ENCODE measurements around the gene DHX57. TPM values are rescaled to one million over a fixed set of nuclear protein-coding genes. Genes with fewer than 3 reads are reported as not detected.
"Not testable (repeated sequence)": the region's sequence is repeated elsewhere in the genome, so short reads cannot be mapped to it uniquely, and the experiment has no call there.

Gene DHX57
- polyA plus RNA-seq, 1 donor from 2014 or later, result 44.0 TPM

- no peak overlapping the region for H3K4me2 ChIP-seq (ENCODE audit: low read length)
- no peak overlapping the region for H3K27ac ChIP-seq (ENCODE audit: low read length)
- no peaks in the 10 kb centered on the region for H3F3A ChIP-seq (ENCODE audit: insufficient read depth, low read length, poor library complexity, severe bottlenecking)
- H3K9me3 ChIP-seq (ENCODE audit: low read length), result no peaks in the 10 kb centered on the region
- TF ChIP-seq, protein P1, sequence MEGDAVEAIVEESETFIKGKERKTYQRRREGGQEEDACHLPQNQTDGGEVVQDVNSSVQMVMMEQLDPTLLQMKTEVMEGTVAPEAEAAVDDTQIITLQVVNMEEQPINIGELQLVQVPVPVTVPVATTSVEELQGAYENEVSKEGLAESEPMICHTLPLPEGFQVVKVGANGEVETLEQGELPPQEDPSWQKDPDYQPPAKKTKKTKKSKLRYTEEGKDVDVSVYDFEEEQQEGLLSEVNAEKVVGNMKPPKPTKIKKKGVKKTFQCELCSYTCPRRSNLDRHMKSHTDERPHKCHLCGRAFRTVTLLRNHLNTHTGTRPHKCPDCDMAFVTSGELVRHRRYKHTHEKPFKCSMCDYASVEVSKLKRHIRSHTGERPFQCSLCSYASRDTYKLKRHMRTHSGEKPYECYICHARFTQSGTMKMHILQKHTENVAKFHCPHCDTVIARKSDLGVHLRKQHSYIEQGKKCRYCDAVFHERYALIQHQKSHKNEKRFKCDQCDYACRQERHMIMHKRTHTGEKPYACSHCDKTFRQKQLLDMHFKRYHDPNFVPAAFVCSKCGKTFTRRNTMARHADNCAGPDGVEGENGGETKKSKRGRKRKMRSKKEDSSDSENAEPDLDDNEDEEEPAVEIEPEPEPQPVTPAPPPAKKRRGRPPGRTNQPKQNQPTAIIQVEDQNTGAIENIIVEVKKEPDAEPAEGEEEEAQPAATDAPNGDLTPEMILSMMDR (IDR thresholded peaks at IDR 0.05; ENCODE audit: poor library complexity, severe bottlenecking), result no peak
- TF ChIP-seq SMC3 (conservative IDR thresholded peaks at IDR 0.05; ENCODE audit: poor library complexity), result no peak
- no peak for TF ChIP-seq RAD21 (conservative IDR thresholded peaks at IDR 0.05)
- no peak for TF ChIP-seq EP300 (conservative IDR thresholded peaks at IDR 0.05; ENCODE audit: poor library complexity, severe bottlenecking)
- no peak for TF ChIP-seq POLR2AphosphoS5 (IDR thresholded peaks at IDR 0.05)
- TF ChIP-seq, protein P2, sequence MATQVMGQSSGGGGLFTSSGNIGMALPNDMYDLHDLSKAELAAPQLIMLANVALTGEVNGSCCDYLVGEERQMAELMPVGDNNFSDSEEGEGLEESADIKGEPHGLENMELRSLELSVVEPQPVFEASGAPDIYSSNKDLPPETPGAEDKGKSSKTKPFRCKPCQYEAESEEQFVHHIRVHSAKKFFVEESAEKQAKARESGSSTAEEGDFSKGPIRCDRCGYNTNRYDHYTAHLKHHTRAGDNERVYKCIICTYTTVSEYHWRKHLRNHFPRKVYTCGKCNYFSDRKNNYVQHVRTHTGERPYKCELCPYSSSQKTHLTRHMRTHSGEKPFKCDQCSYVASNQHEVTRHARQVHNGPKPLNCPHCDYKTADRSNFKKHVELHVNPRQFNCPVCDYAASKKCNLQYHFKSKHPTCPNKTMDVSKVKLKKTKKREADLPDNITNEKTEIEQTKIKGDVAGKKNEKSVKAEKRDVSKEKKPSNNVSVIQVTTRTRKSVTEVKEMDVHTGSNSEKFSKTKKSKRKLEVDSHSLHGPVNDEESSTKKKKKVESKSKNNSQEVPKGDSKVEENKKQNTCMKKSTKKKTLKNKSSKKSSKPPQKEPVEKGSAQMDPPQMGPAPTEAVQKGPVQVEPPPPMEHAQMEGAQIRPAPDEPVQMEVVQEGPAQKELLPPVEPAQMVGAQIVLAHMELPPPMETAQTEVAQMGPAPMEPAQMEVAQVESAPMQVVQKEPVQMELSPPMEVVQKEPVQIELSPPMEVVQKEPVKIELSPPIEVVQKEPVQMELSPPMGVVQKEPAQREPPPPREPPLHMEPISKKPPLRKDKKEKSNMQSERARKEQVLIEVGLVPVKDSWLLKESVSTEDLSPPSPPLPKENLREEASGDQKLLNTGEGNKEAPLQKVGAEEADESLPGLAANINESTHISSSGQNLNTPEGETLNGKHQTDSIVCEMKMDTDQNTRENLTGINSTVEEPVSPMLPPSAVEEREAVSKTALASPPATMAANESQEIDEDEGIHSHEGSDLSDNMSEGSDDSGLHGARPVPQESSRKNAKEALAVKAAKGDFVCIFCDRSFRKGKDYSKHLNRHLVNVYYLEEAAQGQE (IDR thresholded peaks at IDR 0.05; ENCODE audit: borderline replicate concordance), result no peak
- no peak for TF ChIP-seq MXI1 (conservative IDR thresholded peaks at IDR 0.05; ENCODE audit: poor library complexity, severe bottlenecking)
- no peak for TF ChIP-seq TAF1 (IDR thresholded peaks at IDR 0.05; ENCODE audit: low read depth)
- TF ChIP-seq EZH2 (IDR thresholded peaks at IDR 0.05; ENCODE audit: borderline replicate concordance, insufficient read depth, low read length, poor library complexity, severe bottlenecking), result no peak
- H3K36me3 ChIP-seq (ENCODE audit: insufficient read depth, low read length), result peaks cover 4% of the 10 kb centered on the region
- no peak overlapping the region for H3K9ac ChIP-seq (ENCODE audit: low read length)
- no peaks in the 10 kb centered on the region for H4K20me1 ChIP-seq (ENCODE audit: insufficient read depth)
- no peaks in the 10 kb centered on the region for H3K9me2 ChIP-seq (ENCODE audit: insufficient read depth, low read length)
- peaks cover 2% of the 10 kb centered on the region for H3K79me2 ChIP-seq (replicated peaks; ENCODE audit: insufficient read depth, low read length)
- no peak overlapping the region for H2AFZ ChIP-seq (ENCODE audit: low read depth, low read length)
- no peaks in the 10 kb centered on the region for H3K27me3 ChIP-seq (ENCODE audit: insufficient read depth, low read depth, low read length)
- no peak overlapping the region for H3K4me3 ChIP-seq (ENCODE audit: low read length)
Measured at GRCh38 chr2:38829971-38830370, 45.8 kb downstream of the DHX57 start.

DNA sequence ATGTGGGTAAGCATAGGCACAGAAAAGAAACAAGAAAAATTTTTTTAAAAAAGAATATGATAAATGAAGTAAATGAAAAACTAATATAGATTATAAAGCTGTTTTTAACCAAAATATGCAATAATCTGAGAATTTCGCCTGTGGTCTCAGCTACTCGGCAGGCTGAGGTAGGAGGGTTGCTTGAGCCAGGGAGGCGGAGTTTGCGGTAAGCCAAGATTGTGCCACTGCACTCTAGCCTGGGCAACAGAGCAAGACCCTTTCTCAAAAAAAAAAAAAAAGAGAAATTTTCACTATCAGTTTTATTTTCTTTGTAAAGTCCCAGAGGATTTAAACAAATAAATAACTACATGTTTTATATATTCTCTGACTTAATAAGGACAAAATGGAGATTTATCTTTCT lies 47.3 kb downstream of the DHX57 start:
- Histone ChIP-seq H3K9me3 (ENCODE audit: low read length) (no peaks in the 10 kb centered on the region), H3F3A (ENCODE audit: insufficient read depth, low read length, poor library complexity, severe bottlenecking) (no peaks in the 10 kb centered on the region), H3K4me2 (ENCODE audit: low read length) (no peak overlapping the region), H3K9me2 (ENCODE audit: insufficient read depth, low read length) (no peaks in the 10 kb centered on the region), H3K9ac (ENCODE audit: low read length) (no peak overlapping the region), H3K27ac (ENCODE audit: low read length) (no peak overlapping the region), H2AFZ (ENCODE audit: low read depth, low read length) (no peak overlapping the region), H3K36me3 (ENCODE audit: insufficient read depth, low read length) (peaks cover 4% of the 10 kb centered on the region), H3K79me2 (replicated peaks; ENCODE audit: insufficient read depth, low read length) (peaks cover 2% of the 10 kb centered on the region), H3K27me3 (ENCODE audit: insufficient read depth, low read depth, low read length) (no peaks in the 10 kb centered on the region), H3K4me3 (ENCODE audit: low read length) (no peak overlapping the region), H4K20me1 (ENCODE audit: insufficient read depth) (no peaks in the 10 kb centered on the region)
- TF ChIP-seq, protein P1 (IDR thresholded peaks at IDR 0.05; ENCODE audit: poor library complexity, severe bottlenecking), result no peak
- TF ChIP-seq SMC3 (conservative IDR thresholded peaks at IDR 0.05; ENCODE audit: poor library complexity) (no peak), TAF1 (IDR thresholded peaks at IDR 0.05; ENCODE audit: low read depth) (no peak), POLR2AphosphoS5 (IDR thresholded peaks at IDR 0.05) (no peak), EZH2 (IDR thresholded peaks at IDR 0.05; ENCODE audit: borderline replicate concordance, insufficient read depth, low read length, poor library complexity, severe bottlenecking) (no peak), EP300 (conservative IDR thresholded peaks at IDR 0.05; ENCODE audit: poor library complexity, severe bottlenecking) (no peak), RAD21 (conservative IDR thresholded peaks at IDR 0.05) (no peak), MXI1 (conservative IDR thresholded peaks at IDR 0.05; ENCODE audit: poor library complexity, severe bottlenecking) (no peak)
- TF ChIP-seq, protein P2 (IDR thresholded peaks at IDR 0.05; ENCODE audit: borderline replicate concordance), result no peak

DNA sequence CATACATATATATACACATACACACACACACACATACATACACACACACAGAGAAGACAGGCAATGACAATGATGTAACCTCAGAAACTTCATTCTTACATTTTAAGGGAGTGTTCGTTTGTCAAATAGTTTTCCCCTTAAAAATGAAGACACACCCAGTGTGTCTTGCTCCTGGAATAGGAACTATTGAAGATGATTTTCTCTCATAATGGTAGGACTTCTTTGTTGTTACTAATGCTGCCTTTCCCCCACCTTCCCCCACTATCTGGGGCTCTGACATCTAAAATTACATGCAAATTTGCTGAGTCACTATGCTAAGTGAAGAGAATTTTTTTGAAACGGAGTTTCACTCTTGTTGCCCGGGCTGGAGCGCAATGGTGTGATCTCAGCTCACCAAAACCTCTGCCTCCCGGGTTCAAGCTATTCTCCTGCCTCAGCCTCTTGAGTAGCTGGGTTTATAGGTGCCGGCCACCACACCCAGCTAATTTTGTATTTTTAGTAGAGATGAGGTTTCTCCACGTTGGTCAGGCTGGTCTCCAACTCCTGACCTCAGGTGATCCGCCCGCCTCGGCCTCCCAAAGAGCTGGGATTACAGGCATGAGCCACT lies 48.1 kb downstream of the DHX57 start:
- not testable (repeated sequence) for H3K27me3 ChIP-seq (ENCODE audit: insufficient read depth, low read depth, low read length); H3F3A ChIP-seq (ENCODE audit: insufficient read depth, low read length, poor library complexity, severe bottlenecking); H3K9me3 ChIP-seq (ENCODE audit: low read length); H4K20me1 ChIP-seq (ENCODE audit: insufficient read depth); H3K4me3 ChIP-seq (ENCODE audit: low read length); H3K27ac ChIP-seq (ENCODE audit: low read length); H3K9ac ChIP-seq (ENCODE audit: low read length); H2AFZ ChIP-seq (ENCODE audit: low read depth, low read length); H3K79me2 ChIP-seq (replicated peaks; ENCODE audit: insufficient read depth, low read length); H3K9me2 ChIP-seq (ENCODE audit: insufficient read depth, low read length); H3K4me2 ChIP-seq (ENCODE audit: low read length)
- peaks cover 12% of the 10 kb centered on the region for H3K36me3 ChIP-seq (ENCODE audit: insufficient read depth, low read length)
